GM19043 (cell line): Measurements from ENCODE around the gene KRTAP5-4.
"Not testable (repeated sequence)": the region's sequence is repeated elsewhere in the genome, so short reads cannot be mapped to it uniquely, and the experiment has no call there.

Experiments
- ATAC-seq: cut with Tn5 transposase; IDR thresholded peaks from one replicate; pipeline ENCODE4 v1.9.1; 2021; ENCODE audit warnings: low read depth; ENCODE audit not compliant: unreplicated experiment

Gene KRTAP5-4, protein sequence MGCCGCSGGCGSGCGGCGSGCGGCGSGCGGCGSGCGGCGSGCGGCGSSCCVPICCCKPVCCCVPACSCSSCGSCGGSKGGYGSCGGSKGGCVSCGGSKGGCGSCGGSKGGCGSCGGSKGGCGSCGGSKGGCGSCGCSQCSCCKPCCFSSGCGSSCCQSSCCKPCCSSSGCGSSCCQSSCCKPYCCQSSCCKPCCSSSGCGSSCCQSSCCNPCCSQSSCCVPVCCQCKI

DNA sequence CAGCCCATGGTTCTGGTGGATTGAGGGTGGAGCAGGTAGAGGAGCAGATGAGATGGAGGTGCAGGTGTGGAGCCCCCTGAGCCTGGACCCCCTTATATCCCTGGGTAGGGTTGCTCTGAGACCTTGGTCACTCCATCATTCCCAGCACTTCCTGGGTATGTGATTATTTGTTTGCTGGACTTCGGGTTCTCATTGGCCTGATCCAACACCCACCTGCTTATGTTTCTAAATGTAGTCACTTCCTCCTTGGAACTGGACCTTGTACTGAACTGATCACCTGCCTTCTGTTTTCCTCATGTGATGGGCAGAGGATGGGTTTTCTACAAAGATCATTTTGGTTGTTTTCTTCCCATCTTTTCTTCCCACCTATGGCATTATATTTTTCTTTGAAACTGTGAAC is at the start of gene KRTAP5-4:
Gene KRTAP5-4 (minus strand): TSS at position 53 of the 400 bp plus-strand sequence. CDS start 45 bp downstream, at position 8.
- no peak for ATAC-seq

DNA sequence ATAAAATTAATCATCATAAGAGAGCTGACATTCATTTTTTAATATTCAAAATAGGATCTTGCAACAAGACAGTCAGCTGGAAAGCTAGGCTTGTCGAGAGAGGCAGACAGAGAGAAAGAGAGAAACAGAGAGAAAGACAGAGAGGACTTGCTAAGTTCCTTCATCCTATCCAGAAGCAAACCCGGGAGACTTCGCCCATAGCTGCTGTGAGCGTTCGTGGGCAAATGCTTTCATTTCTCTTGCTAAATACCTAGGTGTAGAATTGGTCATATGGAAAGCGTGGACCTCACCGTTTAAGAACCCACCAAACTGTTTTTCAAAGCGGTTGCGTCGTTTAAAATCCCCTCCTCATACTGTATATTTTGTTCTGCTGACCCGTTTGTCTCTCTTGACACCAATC is 49.7 kb upstream of the KRTAP5-4 start:
- ATAC-seq = no peak

DNA sequence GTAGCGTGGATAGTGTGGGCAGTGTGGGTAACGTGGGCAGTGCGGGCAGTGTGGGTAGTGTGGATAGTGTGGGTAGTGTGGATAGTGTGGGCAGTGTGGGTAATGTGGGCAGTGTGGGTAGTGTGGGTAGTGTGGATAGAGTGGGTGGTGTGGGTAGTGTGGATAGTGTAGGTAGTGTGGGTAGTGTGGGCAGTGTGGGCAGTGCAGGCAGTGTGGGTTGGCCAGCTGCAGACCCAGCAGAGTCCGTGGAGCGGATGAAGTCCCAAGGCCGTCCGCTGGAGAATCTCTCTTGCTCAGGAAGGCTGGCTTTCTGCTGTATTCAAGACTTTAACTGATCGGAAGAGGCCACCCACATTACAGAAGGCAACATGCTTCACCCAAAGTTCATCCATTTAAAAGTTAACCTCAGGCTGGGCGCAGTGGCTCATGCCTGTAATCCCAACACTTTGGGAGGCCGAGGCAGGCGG is 49.0 kb upstream of the KRTAP5-4 start:
- no peak for ATAC-seq

DNA sequence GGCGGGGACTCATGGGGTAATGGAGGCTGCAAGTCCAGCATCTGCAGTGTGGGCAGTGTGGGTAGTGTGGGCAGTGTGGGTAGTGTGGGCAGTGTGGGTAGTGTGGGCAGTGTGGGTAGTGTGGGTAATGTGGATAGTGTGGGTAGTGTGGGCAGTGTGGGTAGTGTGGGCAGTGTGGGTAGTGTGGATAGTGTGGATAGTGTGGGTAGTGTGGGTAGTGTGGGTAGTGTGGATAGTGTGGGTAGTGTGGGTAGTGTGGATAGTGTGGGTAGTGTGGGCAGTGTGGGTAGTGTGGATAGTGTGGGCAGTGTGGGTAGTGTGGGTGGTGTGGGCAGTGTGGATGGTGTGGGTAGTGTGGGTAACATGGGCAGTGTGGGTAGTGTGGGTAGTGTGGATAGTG is 48.5 kb upstream of the KRTAP5-4 start:
- ATAC-seq = not testable (repeated sequence)

DNA sequence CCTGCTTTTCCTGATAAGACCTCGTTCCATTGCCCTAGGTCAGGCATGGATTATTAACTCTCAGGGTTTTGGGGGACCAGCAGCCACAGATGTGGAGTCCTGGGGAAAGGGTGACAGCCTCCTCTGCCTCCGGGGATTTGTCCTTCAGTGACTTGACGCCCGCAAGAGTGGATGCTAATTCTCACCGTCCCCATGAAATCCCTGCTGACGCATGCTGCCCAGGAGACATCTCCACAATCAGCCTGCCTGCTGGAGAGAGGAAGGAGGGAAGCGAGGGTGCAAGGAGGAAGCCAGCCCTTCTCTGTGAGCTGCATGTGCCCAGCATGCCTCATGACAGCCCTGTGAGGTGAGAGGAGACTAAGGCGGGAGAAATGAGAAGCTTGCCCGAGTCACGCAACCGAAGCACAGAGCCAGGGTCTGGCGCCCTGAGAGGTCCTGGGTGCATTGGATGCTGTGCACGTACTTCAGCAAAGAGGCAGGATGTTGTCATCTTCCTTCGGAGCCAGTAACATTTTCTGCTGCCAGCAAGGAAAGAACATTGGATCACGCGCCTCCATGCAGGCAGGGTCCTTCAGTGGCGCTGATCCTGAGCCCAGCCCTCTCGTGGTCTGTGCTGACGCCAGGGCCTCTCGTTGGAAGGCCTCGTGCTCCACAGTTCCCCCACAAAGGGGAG is 47.7 kb upstream of the KRTAP5-4 start:
- no peak for ATAC-seq

DNA sequence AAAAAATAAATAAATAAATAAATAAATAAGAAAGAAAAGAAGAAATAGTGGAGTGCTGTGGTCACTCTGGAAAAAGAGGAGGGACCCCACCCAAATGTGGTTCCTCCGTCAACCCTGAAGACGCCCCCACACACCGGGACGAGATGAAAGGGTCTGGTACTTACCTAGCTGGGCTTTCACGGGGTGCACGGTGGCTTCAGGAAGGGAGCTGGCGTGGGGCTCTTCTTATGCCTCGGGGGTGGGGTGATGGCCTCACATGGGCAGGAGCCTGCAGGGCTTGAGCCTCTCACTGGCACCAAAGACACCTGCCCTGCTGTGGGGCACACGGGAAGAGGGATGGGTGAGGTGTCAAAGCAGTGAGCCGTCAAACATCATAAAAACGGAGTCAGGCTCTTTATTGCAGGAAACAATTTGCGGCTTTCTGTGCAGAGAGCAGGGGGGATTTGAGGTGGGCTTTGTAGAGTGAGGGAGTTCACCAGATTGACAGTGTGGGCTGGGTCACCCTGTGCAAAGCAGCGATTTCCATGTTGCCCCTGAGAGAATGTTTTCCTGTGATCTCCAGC is 47.1 kb upstream of the KRTAP5-4 start:
- ATAC-seq = no peak

DNA sequence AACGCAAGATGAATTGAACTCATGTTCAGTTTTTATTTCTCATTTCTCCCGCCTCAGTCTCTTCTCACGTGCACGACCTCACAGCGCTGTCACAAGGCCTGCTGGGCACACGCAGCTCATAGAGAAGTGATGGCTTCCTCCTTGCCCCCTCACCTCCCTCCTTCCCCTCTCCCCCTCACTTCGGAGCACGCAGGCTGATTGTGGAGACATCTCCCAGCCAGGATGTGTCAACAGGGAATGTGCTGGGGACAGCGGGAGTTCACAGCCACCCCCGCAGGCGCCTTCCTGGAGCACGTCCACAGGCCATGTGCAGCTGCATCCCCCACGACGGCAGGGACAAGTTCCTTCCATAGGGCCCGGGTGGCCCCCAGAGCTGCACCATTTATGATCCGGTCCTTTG is 46.0 kb upstream of the KRTAP5-4 start:
- ATAC-seq = no peak

DNA sequence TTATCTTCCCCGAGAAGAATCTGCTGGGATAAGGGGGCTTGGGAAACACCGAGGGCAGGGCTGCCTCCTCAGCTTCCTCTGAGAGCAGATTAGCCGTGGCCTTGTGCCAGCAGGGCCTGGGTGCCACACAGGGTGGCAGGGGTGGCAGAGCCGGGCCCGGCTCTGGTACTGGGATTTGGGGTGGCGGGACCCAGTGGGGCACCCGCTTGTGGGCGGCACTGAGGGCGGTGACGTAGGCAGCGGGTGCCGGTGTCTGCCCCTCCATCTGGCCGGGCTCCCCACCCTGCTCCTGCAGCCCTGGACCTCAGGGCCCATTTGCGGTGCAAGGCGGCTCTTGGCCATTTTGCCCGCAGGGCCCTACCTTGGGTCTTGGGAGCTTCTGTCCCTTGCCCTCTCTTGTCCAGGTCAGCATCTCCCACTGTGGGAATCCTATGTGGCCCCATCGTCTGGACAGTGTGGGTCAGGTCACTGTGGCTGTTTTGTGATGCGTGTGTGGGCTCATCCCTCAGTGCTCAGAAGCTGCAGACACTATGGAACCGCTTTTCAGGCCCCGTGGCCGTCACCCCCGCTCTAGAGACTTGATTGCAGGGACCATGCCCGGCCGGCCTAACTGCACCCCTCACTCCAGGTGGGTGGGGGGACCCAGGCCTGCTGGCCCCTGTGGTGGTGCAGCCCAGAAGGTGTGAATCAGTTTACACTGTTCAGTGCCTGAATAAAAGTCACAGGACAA is 45.3 kb upstream of the KRTAP5-4 start:
- ATAC-seq = no peak

DNA sequence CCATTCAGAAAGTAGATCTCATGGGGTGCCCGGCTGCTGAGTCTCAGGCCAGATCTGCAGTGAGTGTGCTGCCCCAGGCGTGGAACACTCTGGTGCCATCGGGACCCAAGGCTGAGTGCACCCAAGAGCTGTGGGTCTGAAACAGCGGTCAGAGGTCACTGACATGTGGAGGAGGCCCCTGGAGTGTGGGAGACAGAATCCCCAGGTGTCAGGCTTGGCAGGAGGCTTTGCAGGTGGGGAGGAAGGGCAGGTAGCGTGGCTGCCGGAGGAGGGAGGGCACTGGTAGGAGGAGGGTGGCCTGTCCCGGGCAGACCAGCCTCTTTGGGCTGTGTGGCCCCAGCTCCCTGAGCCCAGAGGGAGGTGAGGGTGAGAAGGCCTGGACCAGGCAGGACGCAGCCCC is 43.4 kb upstream of the KRTAP5-4 start:
- no peak for ATAC-seq

DNA sequence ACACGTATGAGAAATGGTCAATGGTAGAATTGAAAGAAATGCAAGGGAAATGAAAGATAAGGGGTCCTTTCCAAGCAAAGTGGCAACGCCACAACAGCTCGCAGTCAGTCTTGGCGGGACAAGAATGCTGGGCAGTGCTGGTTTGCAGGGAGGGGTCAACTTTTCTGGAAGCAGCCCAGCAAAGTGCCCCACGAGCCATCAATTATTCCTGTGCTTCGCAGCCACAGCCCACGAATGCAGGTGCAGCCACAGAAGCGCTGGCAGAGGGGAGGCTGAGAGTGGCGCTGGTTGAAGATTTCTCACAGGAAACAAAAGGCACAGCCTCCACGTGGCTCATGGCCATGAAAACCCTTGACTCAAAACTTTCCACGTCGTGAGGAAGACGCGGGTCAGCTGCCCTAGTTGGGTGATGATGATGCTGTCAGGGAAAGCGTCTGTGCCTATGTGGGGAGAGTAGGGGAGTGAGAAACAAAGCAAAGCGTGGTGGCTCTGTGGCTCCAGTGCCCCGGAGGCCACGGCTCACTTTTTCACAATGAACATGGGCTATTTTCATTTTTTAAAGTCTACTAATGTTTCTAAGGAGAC is 40.9 kb upstream of the KRTAP5-4 start:
- ATAC-seq = not testable (repeated sequence)

DNA sequence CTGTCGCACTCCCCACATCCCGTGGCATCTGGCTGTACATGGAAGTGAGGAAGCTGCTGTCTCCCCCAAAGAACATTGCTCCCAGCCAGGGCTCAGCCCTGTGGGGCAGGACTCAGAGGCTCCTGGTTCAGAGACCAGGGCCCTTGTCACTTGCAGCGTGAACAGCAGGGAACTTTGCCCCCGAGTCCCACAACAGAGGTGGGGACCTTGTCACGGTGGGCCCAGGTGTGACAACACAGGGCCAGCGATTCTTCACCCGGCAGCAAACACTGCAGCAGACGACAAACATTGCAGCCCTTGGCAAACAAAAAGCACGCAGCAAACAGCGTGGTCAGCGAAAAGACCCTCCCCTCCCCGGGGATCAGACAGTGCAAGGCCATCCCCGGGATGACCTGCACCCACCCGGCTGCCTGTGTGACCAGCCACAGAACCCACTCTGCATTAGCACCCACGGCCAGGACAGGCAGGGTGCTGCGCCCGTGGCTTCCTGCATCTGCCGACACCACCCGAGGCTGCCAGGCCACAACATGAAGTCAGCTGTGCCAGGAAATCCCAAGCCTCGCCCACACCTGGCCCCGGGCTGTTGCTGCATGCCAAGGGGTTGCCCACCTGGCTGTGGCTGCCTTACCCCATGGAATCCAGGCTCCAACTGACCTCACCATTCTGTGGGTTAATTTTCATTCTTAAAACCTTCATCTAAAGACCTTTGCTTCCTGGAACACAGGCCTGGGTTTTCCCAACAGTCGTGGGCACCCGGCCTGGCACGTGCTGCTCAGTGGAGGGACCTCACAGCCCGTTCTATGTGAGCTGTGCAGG is 39.7 kb upstream of the KRTAP5-4 start:
- ATAC-seq = not testable (repeated sequence)

DNA sequence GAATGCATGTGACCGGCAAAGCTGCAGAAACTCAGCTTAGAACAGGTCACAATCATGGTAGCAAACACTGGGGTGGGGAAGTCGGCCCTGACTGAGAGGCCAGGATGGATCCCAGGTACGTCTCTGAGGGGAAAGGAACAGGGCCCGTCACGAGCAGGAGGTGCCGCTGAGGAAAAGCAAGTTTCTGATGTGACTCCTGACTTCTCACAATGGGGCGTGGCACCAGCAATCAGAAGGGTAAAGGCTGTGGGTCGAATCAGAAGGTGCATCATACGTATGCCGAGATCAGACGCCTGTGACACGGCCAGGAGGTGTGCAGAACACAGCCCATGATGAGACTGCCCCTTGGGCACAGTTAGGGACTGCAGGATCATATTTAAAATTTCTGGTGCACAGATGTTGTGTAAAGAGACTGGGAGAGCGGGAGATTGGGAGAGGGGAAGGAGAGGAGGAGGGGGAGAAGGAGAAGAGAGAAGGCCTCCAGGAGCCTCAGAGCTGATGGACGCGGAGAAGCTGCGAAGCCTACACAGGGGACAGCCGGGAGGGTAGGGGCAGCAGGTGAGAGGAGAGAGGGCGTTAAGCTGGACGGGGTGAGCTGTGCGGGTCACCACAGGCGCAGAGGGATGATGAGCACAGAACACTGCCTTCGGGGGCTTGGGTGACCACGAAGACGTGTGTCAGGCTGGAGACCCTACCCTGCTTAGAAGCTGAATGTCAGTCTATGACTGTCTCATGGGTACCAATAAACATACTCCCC is 38.4 kb upstream of the KRTAP5-4 start:
- no peak for ATAC-seq

DNA sequence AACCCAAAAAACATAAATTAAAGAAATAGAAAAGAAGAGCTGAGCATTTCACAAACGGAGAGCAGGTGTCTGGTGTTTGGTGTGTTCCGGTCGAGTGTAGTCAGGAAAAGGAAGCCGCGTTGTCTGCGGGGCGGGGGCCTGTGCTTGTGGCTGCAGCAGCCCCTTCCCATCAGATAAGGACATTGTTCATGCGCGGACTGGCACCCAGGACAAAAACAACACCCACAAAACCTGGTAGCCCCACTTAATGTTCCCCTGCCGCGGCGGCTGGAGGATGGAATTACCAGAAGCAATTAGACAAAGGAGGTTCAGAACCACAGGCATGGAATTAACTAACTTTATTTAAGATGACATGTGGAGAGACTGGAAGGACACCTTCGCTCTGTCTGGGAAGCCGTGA is 37.6 kb upstream of the KRTAP5-4 start:
- ATAC-seq = no peak

DNA sequence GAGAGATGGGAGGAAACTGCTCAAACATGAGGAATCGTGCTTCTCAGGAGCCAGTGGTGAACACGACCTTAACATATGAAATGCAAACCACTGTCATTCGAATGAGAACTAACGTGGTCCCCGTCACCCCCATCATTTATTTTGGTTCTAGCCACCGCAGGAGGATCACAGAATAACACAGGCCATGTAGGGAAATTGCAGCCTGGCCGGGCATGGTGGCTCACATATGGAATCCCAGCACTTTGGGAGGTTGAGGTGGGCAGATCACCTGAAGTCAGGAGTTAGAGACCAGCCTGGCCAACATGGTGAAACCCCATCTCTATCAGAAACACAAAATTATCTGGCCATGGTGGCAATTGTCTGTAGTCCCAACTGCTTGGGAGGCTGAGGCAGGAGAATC is 34.7 kb upstream of the KRTAP5-4 start:
- no peak for ATAC-seq

DNA sequence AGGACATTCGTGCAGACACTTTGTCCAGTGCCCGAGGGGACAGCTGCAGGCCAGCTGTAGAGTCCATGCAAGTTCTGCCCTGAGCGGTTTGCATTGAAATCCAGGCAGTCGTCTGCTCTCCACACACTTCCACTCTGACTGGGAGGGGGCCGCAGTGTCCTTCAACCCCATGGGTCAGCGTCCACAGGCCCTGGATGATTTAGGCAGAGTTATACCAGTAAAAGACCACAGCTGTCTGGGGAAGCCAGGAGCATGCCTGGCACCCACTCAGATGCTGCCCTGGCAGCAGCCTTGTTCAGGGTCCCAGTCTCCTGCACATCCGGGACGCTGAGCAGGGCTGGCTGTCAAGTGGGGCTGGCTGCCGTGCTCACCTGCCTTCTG is 34.1 kb upstream of the KRTAP5-4 start:
- no peak for ATAC-seq

DNA sequence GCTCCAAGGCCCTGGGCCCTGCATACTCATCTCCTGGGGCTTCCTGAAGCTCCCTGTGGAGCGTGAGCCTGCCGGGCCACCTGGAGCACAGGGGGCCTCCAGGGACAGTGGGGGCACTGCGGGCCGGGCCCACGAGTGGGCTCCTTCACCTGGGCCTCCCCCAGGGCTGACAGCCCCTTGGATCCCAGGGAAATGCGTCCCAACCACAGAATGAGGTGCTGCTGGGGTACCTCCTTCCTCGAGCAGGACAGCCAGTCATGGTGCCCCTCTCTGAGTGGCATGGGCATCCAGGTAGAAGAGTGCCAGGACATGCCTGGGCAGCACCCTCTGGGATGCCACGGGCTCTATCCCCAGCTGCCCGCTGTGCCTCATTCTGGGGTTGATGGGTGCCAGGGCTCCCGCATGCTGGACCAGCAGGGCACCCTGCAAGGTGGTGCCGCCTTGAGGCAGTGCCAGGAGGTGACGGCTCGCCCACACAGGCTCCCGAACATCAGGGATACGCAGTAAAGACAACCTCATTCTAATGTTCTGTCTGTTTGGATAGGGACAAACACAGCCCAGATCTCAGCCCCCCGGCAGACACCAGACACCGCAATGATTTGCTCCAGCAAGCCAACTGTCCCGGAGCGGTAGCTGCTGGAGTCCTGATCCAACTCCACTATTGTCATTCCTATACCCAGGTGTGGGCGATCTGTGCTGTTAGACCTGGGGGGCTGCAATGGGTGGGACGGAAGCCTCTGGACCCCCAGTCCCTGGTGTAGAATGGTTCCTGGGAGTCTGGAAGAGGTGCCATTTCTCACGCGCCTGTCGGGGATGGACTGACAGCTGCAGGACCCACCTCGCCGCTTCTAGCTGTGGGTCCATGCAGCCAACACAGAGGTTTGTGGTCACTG is 33.5 kb upstream of the KRTAP5-4 start:
- no peak for ATAC-seq

DNA sequence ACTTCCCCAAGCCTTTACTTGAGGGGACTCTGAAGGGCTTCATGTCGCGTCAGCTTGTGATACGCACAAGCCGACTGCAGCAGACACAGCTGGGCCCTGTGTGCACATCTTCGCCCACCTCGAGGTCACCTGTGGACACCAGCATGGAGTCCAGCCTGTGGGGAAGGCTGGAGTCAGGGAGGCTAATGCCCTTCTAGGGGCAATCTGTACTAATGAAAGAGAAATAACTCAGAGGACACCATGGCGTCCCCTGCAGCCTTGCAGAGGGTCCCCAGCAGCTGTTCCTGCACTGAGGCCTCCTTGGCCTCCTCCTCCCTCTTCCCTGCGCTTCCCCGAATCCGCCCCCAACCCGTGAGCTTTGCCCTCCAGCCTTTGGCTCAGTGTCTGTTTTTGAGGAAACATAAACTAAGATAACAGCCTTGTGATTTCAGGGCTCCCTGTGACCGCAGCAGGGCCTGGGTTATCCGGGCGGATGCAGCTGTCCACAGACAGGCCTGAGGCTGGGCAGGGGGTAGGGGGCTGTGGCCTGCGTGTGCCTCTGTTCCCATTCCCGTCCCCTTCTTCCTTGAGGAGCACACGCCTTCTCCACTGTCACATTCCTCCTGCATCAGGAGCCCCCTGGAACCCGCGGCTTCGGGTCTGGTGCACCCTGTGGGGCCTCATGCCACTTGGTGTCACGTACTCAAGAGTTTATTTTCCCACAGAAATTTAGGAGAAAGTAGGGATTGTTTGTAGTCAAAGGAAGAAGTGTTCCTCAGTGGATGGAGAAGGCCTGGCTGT is 32.6 kb upstream of the KRTAP5-4 start:
- ATAC-seq = no peak
